ENCODE results near the gene SERTAD4.

GRCh38 chr1:210280221-210280620, 47.6 kb downstream of the SERTAD4 start:
- TF ChIP-seq GATA2 (IDR thresholded peaks at IDR 0.05; ENCODE audit: low read depth, low read length) (no peak), GATA3 (IDR thresholded peaks at IDR 0.05; ENCODE audit: low read depth, low read length) (no peak)
